NCI-H1436 treated with DMSO at 0.1 percent for 48 hours (cell line): ENCODE data around the gene TLR6.
"Not testable (repeated sequence)": the region's sequence is repeated elsewhere in the genome, so short reads cannot be mapped to it uniquely, and the experiment has no call there.

ENCODE experiments used
- DNase-seq: peaks from one replicate; lab custom pipeline; 2025; lab: John Stamatoyannopoulos, UW

Gene TLR6

GRCh38 chr4:38785041-38785790, 71.4 kb downstream of the TLR6 start:
- DNase-seq = no peak

GRCh38 chr4:38784141-38784540, 72.5 kb downstream of the TLR6 start:
- DNase-seq = no peak

- DNase-seq = no peak
Measured at GRCh38 chr4:38783109-38783460, 73.5 kb downstream of the TLR6 start.

- no peak for DNase-seq
Measured at GRCh38 chr4:38782452-38783108, 74.0 kb downstream of the TLR6 start, which contains the start of gene TLR10. TLR10 (minus strand) TSS chr4:38782990; CDS start chr4:38775590, 7,400 bp downstream.

GRCh38 chr4:38781854-38782261, 74.8 kb downstream of the TLR6 start:
- DNase-seq = no peak

- DNase-seq = no peak
Measured at GRCh38 chr4:38780833-38781484, 75.7 kb downstream of the TLR6 start.

- DNase-seq = no peak
Measured at GRCh38 chr4:38779790-38780189, 76.8 kb downstream of the TLR6 start.

GRCh38 chr4:38777925-38778324, 78.7 kb downstream of the TLR6 start:
- DNase-seq = not testable (repeated sequence)

GRCh38 chr4:38775326-38775725, 81.3 kb downstream of the TLR6 start:
- no peak for DNase-seq

- no peak for DNase-seq
Measured at GRCh38 chr4:38774181-38774955, 82.2 kb downstream of the TLR6 start.
